Stimulated activated CD8-positive, alpha-beta memory T cell treated with anti-CD3 and anti-CD28 coated beads, Interleukin-2, amount 100 ng/mL, for 1 hour (primary cell): ENCODE data around the gene PLAAT3.
"Not testable (repeated sequence)": the region's sequence is repeated elsewhere in the genome, so short reads cannot be mapped to it uniquely, and the experiment has no call there.

ENCODE experiments used
- DNase-seq, 2 donors: peaks; one replicate each; pipeline ENCODE4 v3.0.0-alpha.2; 2020; ENCODE audit warnings: low read depth in 2 of 2

PLAAT3 gene

GRCh38 chr11:63537293-63538101, 76.7 kb downstream of the PLAAT3 start:
- DNase-seq, result no peak

DNA sequence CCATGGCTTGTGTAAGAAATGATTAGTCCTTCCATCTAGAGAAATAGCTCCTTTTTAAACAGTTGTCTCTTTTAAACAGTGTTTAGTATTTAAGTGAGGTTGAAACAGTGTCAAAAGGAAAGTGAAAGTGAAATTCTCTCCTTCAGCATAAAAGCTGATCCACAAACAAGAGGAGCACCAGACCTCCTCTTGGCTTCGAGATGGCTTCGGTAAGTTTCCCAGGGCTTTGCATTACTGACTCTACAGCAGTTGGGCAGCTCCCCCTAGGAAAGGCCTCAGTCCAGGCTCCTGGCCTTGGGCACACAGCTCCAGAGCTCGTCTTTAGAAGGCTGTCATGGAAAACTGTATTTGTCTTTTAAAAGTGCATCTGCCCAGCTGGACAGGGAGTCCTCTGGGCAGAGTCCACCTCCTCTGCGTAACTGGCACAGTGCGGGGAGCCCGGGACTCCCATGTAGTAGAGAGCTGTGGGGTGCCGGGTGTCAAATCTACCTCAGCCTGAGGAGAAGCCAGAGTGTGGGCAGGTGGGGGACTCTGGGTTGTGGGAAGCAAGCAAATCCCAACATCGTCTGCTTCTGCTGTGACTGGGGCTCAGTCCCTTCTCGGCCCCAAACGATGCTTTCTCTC, 77.5 kb downstream of the PLAAT3 start, which contains the start of gene PLAAT4:
Gene PLAAT4, plus strand, starts transcription at position 140 of the 624 bp plus-strand sequence. Its CDS starts 61 bp downstream, at position 201.
- no peak for DNase-seq

DNA sequence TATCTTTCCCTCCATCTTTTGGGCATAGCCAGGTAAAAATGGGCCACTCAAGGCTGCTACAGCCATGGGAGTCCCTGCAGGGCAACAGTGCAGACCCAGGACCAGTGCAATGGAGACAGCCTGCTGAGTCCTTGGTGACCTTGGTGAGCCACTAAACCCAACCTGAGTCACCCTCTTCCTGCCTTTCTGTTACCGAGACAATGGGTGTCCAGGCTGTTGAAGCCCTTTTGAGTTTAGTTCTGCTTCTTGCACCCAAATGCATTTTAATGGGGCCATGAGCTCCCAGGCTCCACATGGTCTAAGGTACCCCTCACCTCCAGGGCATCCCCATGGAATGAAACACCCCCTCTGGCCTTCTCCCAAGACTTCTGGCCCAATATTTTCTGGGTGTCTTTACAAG, 78.5 kb downstream of the PLAAT3 start:
- DNase-seq, result peak in 1 of 2 donors; percentile 27

- DNase-seq, result no peak
Observed at GRCh38 chr11:63534895-63535461, 79.3 kb downstream of the PLAAT3 start.

DNA sequence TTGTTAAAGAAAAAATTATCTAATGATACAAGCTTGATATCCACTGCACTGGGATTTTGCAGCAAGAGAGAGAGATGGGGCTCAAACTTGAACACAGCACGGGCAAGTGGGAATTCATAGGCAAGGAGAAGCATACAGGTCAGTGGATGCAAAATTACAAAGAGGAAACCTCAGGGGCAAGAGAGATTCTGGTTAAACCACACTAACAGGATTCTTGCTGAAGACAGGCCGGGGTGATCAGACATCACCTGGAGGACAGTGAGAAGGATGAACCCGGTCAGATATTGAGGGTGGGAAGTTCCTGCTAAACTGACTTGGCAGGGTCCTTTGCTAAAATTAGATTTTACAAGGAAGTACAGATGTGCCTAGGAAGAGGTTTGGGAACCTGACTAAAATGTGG, 80.2 kb downstream of the PLAAT3 start:
- no peak for DNase-seq

- DNase-seq, result no peak
Observed at GRCh38 chr11:63532799-63533475, 81.3 kb downstream of the PLAAT3 start.

- DNase-seq, result no peak
Observed at GRCh38 chr11:63532117-63532516, 82.1 kb downstream of the PLAAT3 start.

DNA sequence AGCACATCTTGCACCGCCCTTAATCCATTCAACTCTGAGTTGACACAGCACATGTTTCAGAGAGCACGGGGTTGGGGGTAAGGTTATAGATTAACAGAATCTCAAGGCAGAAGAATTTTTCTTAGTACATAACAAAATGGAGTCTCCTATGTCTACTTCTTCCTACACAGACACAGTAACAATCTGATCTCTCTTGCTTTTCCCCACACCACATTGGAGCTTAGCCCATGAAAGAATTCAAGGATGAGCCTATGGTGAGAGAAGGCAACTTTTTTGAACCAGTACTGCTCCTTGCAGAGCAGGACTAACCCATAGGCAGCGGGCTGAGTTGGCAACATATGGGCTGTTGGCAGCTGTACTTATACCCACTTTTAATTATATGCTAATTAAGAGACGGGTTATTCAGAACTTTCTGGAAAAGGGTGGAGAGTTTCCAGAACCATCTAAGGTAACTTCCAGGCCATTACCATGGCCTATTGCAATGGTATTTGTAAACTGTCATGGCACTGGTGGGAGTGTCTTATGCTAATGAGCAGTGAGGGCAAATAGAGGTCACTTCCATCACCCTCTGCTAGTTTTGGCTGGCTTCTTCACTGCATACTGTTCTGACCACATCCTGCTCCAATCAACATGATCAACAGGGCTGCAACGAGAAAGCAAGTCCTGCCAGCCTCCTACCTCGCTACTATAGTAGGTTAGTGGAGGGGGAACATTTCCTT, 83.0 kb downstream of the PLAAT3 start:
- DNase-seq, result peak in 1 of 2 donors; percentile 34

- no peak for DNase-seq
Observed at GRCh38 chr11:63530021-63530420, 84.2 kb downstream of the PLAAT3 start.

GRCh38 chr11:63529373-63529772, 84.9 kb downstream of the PLAAT3 start:
- DNase-seq, result not testable (repeated sequence)

DNA sequence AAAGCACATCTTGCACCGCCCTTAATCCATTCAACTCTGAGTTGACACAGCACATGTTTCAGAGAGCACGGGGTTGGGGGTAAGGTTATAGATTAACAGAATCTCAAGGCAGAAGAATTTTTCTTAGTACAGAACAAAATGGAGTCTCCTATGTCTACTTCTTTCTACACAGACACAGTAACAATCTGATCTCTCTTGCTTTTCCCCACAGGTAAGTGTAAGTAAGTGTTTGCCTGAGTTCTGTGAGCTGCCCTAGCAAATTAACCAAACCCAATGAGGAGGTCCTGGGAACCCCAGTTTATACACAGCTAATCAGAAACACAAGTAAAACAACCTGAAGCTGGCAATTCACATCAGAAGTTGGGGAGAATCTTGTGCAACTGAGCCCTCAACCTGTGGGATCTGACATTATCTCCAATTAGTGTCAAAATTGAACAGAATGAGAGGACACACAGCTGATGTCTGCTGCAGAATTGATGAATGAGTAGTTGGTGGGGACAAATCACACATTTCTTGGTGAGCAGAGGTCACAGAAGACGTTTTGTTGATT, 85.4 kb downstream of the PLAAT3 start:
- not testable (repeated sequence) for DNase-seq

DNA sequence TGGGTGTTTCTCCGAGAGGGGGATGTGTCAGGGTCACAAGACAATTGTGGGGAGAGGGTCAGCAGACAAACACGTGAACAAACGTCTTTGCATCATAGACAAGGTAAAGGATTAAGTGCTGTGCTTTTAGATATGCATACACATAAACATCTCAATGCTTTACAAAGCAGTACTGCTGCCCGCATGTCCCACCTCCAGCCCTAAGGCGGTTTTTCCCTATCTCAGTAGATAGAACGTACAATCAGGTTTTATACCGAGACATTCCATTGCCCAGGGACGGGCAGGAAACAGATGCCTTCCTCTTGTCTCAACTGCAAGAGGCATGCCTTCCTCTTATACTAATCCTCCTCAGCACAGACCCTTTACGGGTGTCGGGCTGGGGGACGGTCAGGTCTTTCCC, 86.1 kb downstream of the PLAAT3 start:
- not testable (repeated sequence) for DNase-seq

DNA sequence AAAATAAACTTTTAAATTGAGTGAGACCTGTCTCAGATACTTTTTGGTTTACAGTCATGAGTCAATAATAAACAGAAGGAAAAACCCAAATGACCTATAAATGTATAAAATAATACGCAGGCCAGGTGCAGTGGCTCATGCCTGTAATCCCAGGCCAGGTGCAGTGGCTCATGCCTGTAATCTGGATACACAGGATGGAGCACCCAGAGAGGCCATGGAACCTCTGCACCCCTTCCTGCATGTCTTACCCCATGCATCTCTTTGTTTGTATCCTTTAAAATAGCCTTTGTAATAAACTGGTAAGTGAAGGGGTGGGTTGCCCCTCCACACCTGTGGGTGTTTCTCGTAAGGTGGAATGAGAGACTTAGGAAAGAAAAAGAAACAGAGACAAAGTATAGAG, 86.6 kb downstream of the PLAAT3 start:
- no peak for DNase-seq
